Fibroblast of skin of left biceps (primary cell): Measurements from ENCODE around the gene CARNS1.
"Not testable (repeated sequence)": the region's sequence is repeated elsewhere in the genome, so short reads cannot be mapped to it uniquely, and the experiment has no call there.

ENCODE experiments used
- DNase-seq, 2 experiments: peaks; one replicate each; pipeline ENCODE4 v3.0.0-alpha.2; 2013; ENCODE audit warnings: low read depth in 2 of 2

CARNS1 gene

DNA sequence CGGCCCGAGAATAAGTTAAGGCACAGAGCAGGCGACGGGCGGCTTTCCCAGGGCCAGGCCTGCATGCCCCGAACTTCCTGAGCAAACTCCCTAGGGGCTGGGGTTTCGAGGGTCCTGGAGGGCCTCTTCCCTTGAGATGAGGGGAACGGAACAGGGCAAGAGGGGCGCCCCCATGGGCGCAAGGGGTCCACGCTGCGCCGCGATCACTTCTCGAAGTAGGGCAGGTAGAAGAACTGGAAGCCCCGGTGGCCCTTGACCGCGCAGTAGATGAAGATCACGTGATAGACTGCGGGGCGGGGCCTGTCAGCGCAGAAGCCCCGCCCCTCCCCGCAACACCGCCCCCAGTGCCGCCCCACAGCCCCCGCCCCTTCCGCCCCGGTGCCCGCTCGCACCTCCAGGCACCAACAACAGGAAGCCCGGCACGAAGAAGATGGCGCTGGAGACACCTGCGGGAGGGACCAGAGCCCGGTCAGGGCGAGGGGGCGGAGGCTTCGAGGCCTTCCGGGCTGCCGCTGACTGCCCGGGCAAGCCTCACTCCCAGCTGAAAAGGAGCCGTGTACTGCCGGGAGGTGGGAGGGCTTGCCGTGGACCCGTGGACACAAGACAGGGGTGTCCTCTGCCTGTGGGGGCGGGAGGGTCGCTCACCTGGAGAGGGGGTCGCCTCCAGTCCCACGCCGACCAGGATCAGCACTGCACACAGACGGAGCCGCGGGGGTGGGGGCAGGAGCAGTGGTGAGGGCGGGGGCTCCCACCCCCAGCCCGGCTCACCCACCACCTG is 49.1 kb downstream of the CARNS1 start:
- DNase-seq: peak in 1 of 2 experiments; percentile 15

DNA sequence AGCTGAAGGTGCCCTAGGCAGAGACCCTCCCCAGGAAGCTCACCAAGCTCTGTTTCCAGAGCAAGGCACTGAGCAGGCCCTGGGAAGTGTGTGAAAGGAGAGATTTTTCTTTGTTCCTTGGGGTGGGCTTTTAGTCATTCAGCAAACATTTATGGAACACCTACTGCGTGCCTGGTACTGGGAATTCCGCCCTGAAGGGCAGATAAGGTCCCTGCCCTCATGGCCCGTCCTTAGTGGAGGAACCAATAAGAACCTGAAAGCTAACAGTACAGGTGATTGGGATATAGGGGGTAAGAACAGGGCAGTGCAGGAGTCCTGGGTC is 49.7 kb downstream of the CARNS1 start:
- DNase-seq: no peak

DNA sequence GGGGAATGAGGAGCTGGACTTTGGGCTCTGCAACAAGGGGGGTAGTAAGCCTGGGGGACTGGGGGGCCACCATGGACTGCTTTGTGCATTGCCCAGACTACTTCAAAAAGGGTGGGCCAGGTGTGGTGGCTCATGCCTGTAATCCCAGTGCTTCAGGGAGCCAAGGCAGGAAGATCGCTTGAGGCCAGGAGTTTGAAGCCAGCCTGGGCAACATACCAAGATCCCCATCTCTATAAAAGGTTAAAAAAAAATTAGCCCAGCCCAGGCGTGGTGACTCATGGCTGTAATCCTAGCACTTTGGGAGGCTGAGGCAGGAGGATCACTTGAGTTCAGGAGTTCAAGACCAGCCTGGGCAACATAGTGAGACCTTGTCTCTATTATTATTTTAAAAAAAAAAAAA is 50.1 kb downstream of the CARNS1 start:
- DNase-seq: not testable (repeated sequence)

DNA sequence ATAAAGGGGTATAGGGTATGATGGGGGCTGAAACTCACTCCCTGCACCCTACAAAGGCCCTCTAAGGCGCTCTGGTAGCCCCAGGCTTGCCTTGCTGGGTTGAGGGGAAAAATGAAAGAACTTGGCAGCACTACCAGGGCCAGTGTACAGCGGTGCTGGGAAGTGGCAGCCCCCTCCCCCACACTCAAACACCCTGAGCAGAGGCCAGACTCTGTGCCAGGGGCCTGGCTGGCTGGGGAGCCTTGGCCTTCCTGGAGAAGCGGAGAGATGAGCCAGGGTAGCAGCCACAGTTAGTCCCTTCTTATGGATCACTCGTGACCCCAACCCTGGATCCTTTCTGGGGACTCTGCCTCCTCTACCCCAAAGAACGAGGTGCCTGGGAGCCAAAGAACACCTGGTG is 50.9 kb downstream of the CARNS1 start:
- DNase-seq: no peak

DNA sequence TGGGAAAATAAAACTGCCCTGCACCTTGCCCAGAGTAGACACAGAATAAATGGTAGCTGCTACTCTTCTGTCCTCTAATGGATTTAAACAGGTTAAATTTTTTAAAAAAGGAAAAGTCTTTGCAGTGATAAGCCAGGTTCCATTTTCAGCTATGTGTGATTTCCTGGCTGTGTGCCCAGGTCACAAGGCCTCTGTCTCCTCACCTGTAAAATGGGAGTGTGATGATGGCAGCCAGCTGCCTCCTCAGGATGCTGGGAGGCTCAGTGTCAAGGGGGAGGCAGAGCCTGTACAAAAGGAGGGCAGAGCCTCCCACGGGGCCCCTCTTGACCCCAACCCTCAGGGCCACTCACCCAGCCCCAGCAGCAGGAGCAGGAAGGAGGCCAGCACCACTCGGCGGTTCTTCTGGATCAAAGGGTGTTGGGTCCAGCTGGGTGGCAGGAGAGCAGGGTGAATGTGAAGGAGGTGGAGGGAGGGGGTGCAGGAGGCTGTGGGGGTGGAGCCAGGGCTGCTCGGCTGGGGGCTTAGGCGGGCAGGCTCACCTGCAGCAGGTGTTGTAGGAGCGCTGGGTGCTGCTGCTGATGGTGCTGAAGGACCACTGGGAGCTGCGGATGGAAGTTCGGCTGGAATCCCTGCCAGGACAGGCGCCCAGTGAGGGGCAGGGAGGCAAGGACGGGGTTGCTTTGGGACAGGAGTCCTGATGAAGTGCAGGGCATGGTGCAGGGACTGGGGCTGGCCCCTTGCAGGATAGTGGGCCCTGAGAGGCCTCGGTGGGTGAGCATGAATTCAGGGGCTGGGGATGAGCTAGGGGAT is 51.7 kb downstream of the CARNS1 start:
- DNase-seq: no peak

DNA sequence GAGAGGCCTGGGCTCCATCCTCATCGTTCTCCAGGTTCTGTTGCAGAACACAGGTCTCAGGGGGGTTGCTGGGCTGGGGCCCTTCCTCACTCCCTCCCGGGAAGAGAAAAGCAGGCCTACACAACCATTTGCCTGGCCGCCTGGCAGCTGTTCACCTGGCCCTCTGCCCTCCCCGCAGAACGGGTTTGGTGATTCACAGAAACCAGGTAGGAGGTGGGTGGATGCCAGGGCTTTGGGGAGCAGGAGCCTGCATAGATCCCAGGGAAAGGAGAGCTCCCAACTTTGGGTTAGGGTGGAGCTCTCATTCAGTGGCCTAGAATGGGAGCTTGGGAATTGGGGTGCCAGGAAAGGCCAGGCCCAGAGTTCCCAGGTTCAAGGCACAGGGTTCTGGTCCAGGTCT is 52.6 kb downstream of the CARNS1 start:
- DNase-seq: no peak

DNA sequence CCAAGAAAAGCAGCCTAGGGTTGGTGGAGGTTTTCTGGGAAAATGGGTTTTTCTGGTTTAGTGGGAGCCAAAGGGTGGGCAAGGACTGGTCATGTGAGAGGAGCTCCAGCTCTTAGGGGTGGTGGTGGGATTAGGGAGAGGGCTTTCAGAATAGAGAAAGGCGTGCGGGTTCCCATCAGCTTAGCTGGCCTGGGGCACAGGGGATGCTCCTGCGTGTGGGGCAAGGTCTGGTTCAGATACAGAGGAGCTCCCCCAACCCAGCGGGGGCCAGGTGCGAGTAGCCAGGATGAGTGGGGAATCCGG is 52.9 kb downstream of the CARNS1 start:
- no peak for DNase-seq

DNA sequence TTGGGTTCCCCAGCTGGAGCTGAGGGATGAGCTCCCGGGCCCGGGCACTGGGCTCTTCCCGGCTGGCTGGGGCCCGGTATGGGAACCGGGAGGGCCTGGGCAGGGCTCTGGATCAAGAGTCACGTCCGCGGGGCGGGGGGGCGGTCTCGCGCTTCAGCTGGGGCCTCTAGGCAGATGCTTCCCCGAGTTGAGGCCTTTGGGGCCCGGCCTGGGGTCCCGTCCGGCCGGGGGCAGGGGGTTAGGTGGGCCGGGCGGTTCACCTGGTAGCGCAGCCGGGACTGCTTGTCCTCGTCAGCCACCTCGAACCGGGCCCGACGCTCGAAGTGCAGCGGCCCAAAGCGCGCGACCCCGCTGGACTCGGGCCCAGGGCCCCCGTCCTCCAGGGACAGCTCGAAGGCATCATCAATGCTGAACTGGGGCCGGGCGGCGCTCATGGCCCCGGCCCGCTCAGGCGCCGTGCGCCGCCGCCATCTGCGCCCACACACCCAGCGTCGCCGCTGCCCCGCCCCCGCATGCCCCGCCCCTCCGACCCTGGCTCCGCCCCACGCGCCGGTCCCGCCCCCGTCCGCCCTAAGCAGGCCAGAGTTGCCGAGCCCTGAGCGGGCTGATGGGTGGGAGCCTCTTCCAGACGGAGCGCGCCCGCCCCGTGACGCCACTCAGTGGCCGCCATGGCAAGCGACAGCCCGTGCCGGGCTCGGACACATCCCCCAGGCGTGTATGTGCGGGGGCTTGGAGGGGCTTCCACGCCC is 53.5 kb downstream of the CARNS1 start, which contains the start of gene TMEM134:
TSS of gene TMEM134 (minus strand) at position 493 of the 749 bp plus-strand sequence. CDS start at position 434, 59 bp downstream.
- DNase-seq: peak; percentile 71 to 76

DNA sequence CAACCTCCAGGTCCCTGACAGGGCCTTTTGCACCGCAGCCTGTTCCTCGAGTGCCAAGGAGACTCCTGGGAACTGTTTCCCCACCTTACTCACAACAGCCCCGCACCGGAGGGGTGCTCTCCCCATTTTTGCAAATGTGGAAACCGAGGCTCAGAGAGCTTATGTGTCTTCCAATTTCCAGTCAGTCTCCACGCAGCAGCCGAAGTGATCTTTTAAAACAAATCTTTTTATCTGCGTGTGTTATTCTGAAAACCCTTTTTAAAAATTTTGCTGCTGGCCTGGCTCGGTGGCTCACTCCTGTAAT is 54.0 kb downstream of the CARNS1 start:
- DNase-seq: no peak

DNA sequence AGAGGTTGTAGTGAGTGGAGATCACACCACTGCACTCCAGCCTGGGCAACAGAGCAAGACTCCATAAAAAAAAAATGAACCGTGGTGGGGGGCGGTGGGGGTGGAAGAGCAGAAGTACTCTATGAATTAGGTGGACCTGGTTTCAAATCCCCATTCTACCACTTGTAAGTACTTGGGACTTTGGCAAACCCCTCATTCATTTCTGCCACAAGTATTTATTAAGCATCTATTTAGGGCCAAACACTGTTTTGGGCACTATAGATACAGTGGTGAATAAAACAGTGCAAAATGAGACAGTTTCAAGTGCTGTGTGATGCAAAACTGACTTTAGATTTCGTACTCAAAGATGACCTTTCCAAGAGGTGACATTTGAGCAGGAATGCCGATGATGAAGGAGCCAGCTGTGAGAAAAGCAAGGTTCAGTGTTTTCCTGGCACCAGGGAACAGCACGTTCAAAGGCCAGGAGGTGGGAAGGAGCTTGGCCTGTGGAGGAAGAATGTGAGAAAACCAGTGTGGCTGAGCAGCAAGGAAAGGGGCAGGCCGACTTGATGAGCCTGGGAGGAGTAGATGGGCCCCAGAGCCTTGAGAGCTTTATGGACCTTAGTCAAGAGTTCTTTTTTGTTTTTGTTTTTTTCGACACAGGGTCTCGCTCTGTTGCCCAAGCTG is 55.0 kb downstream of the CARNS1 start:
- DNase-seq: no peak

DNA sequence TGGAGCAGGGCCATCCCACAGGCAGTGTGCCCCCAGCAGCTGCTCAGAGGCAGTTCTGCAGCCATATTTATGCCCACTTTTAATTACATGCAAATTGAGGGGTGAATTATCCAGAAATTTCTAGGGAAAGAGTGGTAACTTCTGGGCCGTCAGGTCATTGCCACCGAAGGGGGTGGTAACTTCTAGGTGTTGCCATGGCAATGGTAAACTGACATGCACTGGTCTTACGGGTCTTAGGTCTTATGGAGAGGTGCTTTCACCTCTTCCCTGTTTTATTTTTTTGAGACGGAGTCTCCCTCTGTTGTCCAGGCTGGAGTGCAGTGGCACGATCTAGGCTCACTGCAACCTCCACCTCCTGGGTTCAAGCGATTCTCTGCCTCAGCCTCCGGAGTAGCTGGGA is 57.4 kb downstream of the CARNS1 start:
- DNase-seq: no peak
